Mucosa of descending colon (tissue), 3 donors: ENCODE results near the gene NME2. TPM values are rescaled to one million over a fixed set of nuclear protein-coding genes. Genes with fewer than 3 reads are reported as not detected.

ENCODE experiments used
- ATAC-seq: fragments of 200-7000 bp; cut with Tn5 transposase; one replicate; pipeline ENCODE4 v1.9.1; 2020; ENCODE audit warnings: mild to moderate bottlenecking, moderate library complexity
- DNase-seq, 3 donors: peaks; one replicate each; pipeline ENCODE4 v3.0.0-alpha.2; 2020
- H3K36me3 ChIP-seq: fragments of 200-600 bp; one replicate; pipeline ENCODE4 v1.8.0; 2021; ENCODE audit warnings: low read depth, mild to moderate bottlenecking
- H3K4me1 ChIP-seq: fragments of 200-600 bp; one replicate; pipeline ENCODE4 v1.8.0; 2021; ENCODE audit warnings: low read depth, mild to moderate bottlenecking
- H3K4me3 ChIP-seq: fragments of 200-600 bp; one replicate; pipeline ENCODE4 v1.8.0; 2021; ENCODE audit warnings: mild to moderate bottlenecking
- H3K9me3 ChIP-seq: fragments of 200-600 bp; one replicate; pipeline ENCODE4 v1.8.0; 2021; ENCODE audit warnings: mild to moderate bottlenecking
- intact Hi-C, 2 donors: fragments of 100-400 bp; cut with DNase I in 1 of 2; cut with micrococcal nuclease in 1 of 2; formaldehyde crosslinking; loops; one replicate each; pipeline versions ENCODE4 v1.11.0 to v1.11.1; 2022; cut with DNase I, micrococcal nuclease
- total RNA-seq, 3 donors: library from RNA; stranded (reverse); fragmentation: NEBNext Ultra II Directional in 2 of 3; extraction: Animal tissue kit (Norgen Biotek cat#: 25700) in 2 of 3; gene quantifications; one replicate each; pipeline versions ENCODE4 v1.2.1 to v1.2.4, GENCODE V29; 2021 to 2023
- TF ChIP-seq, protein P1 (sequence below): fragments of 200-600 bp; IDR thresholded peaks from one replicate; pipeline ENCODE4 v1.8.0; 2022; ENCODE audit warnings: antibody characterized with exemption, mild to moderate bottlenecking
- donor health status: DM: no; HTN: no; CAD: no; lungs with moderate emphysema.
- donor health status: DM: no; HTN: no; CAD: no.
- donor health status: DM: no; HTN: yes; CAD: no.

The NME2 gene
- total RNA-seq, 3 donors from 2014 or later: 306 to 433 (median 397) TPM

DNA sequence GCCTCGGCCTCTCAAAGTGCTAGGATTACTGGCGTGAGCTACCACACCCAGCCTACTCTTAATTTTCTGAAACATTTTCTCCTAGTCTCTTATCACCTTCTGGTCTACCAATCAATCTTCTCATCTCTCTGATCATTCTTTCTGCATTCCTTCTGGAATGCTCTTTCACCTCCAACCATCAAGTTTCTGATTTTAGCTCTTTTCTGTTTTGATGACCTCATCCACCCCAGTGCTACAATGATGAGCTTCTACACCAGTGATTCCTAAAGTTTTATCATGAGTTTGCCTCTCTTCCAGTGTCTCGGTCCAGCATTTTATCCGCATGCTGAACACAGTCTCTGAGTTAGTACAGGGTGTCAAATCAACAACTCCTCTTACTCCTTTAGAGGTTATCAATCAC lies 31.5 kb downstream of the NME2 start:
- Histone ChIP-seq H3K4me3 (no peak overlapping the region), H3K36me3 (no peaks in the 10 kb centered on the region), H3K4me1 (no peaks in the 10 kb centered on the region), H3K9me3 (no peaks in the 10 kb centered on the region)
- no peak for DNase-seq
- ATAC-seq: no peak
- TF ChIP-seq, protein P1, sequence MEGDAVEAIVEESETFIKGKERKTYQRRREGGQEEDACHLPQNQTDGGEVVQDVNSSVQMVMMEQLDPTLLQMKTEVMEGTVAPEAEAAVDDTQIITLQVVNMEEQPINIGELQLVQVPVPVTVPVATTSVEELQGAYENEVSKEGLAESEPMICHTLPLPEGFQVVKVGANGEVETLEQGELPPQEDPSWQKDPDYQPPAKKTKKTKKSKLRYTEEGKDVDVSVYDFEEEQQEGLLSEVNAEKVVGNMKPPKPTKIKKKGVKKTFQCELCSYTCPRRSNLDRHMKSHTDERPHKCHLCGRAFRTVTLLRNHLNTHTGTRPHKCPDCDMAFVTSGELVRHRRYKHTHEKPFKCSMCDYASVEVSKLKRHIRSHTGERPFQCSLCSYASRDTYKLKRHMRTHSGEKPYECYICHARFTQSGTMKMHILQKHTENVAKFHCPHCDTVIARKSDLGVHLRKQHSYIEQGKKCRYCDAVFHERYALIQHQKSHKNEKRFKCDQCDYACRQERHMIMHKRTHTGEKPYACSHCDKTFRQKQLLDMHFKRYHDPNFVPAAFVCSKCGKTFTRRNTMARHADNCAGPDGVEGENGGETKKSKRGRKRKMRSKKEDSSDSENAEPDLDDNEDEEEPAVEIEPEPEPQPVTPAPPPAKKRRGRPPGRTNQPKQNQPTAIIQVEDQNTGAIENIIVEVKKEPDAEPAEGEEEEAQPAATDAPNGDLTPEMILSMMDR: no peak
- intact Hi-C loops: no loop called here

DNA sequence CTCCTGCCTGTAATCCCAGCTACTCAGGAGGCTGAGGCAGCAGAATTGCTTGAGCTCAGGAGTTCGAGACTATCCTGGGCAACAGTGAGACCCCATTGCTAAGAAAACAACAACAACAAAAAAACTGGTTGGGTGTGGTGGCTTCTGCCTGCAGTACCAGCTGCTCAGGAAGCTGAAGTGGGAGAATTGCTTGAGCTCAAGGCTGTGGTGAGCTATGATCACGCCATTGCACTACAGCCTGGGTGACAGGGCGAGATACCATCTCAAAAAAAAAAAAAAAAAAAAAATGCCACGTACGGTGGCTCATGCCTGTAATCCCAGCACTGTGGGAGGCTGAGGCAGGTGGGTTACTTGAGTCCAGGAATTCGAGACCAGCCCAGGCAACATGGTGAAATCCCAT lies 34.1 kb downstream of the NME2 start:
- no peaks in the 10 kb centered on the region for H3K36me3 ChIP-seq
- no peak for DNase-seq
- H3K4me3 ChIP-seq: no peak overlapping the region
- ATAC-seq: no peak
- no peaks in the 10 kb centered on the region for H3K9me3 ChIP-seq
- intact Hi-C loops: no loop called here
- TF ChIP-seq, protein P1: no peak
- H3K4me1 ChIP-seq: no peaks in the 10 kb centered on the region

DNA sequence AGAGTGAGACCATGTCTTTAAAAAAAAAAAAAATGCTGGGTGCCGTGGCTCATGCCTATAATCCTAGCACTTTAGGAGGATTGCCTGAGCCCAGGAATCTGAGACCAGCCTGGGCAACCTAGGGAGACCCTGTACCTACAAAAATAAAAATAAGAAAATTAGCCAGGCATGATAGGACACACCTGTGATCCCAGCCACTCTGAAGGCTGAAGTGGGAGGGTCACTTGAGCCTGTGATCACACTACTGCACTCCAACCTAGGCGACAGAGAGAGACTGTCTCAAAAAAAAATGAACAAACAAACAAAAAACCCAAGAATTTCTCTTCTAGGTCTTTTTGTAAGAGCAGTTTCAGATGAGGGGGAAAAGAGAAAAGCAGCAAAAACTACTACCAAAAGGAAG lies 34.6 kb downstream of the NME2 start:
- ATAC-seq: no peak
- H3K9me3 ChIP-seq: no peaks in the 10 kb centered on the region
- TF ChIP-seq, protein P1: no peak
- intact Hi-C loops: no loop called here
- no peaks in the 10 kb centered on the region for H3K36me3 ChIP-seq
- H3K4me1 ChIP-seq: no peaks in the 10 kb centered on the region
- no peak overlapping the region for H3K4me3 ChIP-seq
- DNase-seq: no peak

DNA sequence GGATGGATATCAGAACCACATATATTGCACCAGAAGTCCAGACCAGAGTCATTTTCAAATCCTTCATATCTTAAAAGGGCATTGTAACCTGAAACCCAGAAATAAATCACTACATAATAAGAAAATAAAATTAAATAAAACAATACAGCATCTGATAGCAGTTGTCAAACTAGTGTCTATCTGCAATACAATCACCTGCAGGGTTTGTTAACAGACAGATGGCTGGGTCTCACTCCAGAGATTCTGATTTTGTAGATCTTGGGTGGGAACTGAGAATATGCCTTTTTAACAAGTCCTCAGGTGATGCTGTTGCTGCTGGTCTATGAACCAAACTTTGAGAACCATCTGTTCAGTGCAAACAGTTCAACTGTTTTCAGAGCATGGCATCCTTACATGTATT lies 37.6 kb downstream of the NME2 start:
- TF ChIP-seq, protein P1: no peak
- no peak overlapping the region for H3K4me3 ChIP-seq
- DNase-seq: no peak
- intact Hi-C loops: no loop called here
- ATAC-seq: no peak
- no peaks in the 10 kb centered on the region for H3K9me3 ChIP-seq
- no peaks in the 10 kb centered on the region for H3K4me1 ChIP-seq
- no peaks in the 10 kb centered on the region for H3K36me3 ChIP-seq

DNA sequence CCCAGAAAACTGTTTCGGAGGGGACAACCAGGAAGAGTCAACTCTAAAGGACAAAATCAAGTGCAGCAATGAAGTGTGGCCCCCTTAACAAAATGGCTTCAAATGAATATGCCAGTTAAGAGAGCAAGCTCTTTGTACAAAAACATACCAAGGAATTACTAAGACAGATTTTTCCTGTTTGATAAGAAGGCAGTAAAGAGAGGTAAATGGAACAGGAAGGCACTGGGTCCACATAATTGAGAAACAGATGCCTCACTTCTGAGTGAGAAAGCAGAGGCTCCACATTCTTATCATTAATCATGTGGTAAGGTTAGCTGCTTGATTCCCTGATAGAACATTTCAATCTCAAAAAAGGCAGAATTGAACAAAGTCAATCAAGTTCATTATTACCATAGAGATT lies 48.7 kb downstream of the NME2 start:
- H3K4me3 ChIP-seq: no peak overlapping the region
- TF ChIP-seq, protein P1: no peak
- H3K36me3 ChIP-seq: no peaks in the 10 kb centered on the region
- no peak for ATAC-seq
- no peak for DNase-seq
- no peaks in the 10 kb centered on the region for H3K4me1 ChIP-seq
- no peaks in the 10 kb centered on the region for H3K9me3 ChIP-seq
- intact Hi-C loops: no loop called here

DNA sequence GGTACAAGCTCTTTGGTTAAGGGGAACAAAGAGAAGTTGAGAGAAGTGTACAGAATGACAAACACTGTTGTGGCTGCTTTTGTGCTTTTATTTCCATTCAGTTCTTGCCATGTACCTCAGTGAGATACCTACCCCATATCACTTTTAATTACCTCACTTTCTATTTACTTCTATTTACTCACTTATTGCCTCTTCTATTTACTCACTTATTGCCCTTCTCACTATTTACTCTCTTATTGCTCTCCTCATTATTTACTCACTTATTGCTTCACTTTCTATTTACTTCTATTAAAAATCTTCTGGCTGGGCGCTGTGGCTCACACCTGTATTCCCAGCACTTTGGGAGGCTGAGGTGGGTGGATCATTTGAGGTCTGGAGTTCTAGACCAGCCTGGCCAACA lies 51.7 kb downstream of the NME2 start:
- TF ChIP-seq, protein P1: no peak
- Histone ChIP-seq H3K4me1 (no peaks in the 10 kb centered on the region), H3K36me3 (no peaks in the 10 kb centered on the region), H3K9me3 (no peaks in the 10 kb centered on the region), H3K4me3 (no peak overlapping the region)
- intact Hi-C loops: no loop called here
- ATAC-seq (no peak), DNase-seq (no peak)
